DOHH2 (cell line): Measurements from ENCODE around the gene NPTN.

Experiments used
- EZH2phosphoT487 ChIP-seq: fragments of 200-600 bp; sonication (generic); IDR thresholded peaks from 2 replicates; pipeline ENCODE4 v1.6.1; 2017; ENCODE audit warnings: borderline replicate concordance, mild to moderate bottlenecking, antibody characterized with exemption, low read length, moderate library complexity, mixed read lengths
- TF ChIP-seq, protein P1 (sequence below): fragments of 200-600 bp; sonication (generic); IDR thresholded peaks from one replicate; pipeline ENCODE4 v1.5.1; 2014; ENCODE audit warnings: antibody characterized with exemption, mild to moderate bottlenecking, low read depth, low read length; ENCODE audit not compliant: poor library complexity, severe bottlenecking

- TF ChIP-seq, protein P1, sequence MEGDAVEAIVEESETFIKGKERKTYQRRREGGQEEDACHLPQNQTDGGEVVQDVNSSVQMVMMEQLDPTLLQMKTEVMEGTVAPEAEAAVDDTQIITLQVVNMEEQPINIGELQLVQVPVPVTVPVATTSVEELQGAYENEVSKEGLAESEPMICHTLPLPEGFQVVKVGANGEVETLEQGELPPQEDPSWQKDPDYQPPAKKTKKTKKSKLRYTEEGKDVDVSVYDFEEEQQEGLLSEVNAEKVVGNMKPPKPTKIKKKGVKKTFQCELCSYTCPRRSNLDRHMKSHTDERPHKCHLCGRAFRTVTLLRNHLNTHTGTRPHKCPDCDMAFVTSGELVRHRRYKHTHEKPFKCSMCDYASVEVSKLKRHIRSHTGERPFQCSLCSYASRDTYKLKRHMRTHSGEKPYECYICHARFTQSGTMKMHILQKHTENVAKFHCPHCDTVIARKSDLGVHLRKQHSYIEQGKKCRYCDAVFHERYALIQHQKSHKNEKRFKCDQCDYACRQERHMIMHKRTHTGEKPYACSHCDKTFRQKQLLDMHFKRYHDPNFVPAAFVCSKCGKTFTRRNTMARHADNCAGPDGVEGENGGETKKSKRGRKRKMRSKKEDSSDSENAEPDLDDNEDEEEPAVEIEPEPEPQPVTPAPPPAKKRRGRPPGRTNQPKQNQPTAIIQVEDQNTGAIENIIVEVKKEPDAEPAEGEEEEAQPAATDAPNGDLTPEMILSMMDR, result no peak
- no peak for TF ChIP-seq EZH2phosphoT487
Observed at GRCh38 chr15:73681856-73682599, 48.8 kb upstream of the NPTN start.
